T-helper 1 cell treated with Interleukin-12 subunit alpha and Interleukin-12 subunit beta and Interleukin-4 antibody, amounts not matched to agents 30 μg/mL and 1 μg/mL, for 36 hours (primary cell): ENCODE data around the gene POLR3E.

Experiments
- H3K27ac Mint-ChIP-seq: one replicate; pipeline ENCODE4 v1.8.0; 2021; ENCODE audit warnings: mild to moderate bottlenecking, mixed read lengths
- H3K27me3 Mint-ChIP-seq: one replicate; pipeline ENCODE4 v1.8.0; 2021; ENCODE audit warnings: low read depth, mixed read lengths
- H3K36me3 Mint-ChIP-seq: one replicate; pipeline ENCODE4 v1.8.0; 2021; ENCODE audit warnings: low read depth, mixed read lengths
- H3K4me1 Mint-ChIP-seq: one replicate; pipeline ENCODE4 v1.8.0; 2021; ENCODE audit warnings: low read depth, mixed read lengths
- H3K4me3 Mint-ChIP-seq: one replicate; pipeline ENCODE4 v1.8.0; 2021; ENCODE audit warnings: mild to moderate bottlenecking, moderate library complexity, mixed read lengths
- H3K9me3 Mint-ChIP-seq: one replicate; pipeline ENCODE4 v1.8.0; 2021; ENCODE audit warnings: mixed read lengths

Gene POLR3E

GRCh38 chr16:22297114-22297870 is at the start of gene POLR3E:
TSS of gene POLR3E (plus strand) at chr16:22297409. CDS start at chr16:22302969, 5,560 bp downstream.
- Mint-ChIP-seq H3K4me1 (peaks cover 34% of the 10 kb centered on the region), H3K27me3 (no peaks in the 10 kb centered on the region), H3K27ac (peak within 1 kb of the TSS; percentile 97), H3K36me3 (peaks cover 13% of the 10 kb centered on the region), H3K9me3 (no peaks in the 10 kb centered on the region), H3K4me3 (peak within 1 kb of the TSS; percentile 92)

- Mint-ChIP-seq H3K27me3 (no peaks in the 10 kb centered on the region), H3K27ac (no peak overlapping the region), H3K4me3 (no peak overlapping the region), H3K9me3 (peaks cover 4% of the 10 kb centered on the region), H3K4me1 (peaks cover 1% of the 10 kb centered on the region), H3K36me3 (peaks cover 32% of the 10 kb centered on the region)
Measured at GRCh38 chr16:22250522-22250921, 46.7 kb upstream of the POLR3E start.

GRCh38 chr16:22252317-22252716 is 44.9 kb upstream of the POLR3E start:
- Mint-ChIP-seq H3K27ac (no peak overlapping the region), H3K27me3 (no peaks in the 10 kb centered on the region), H3K9me3 (peaks cover 4% of the 10 kb centered on the region), H3K36me3 (peaks cover 37% of the 10 kb centered on the region), H3K4me1 (peaks cover 1% of the 10 kb centered on the region), H3K4me3 (no peak overlapping the region)

GRCh38 chr16:22253272-22253671 is 43.9 kb upstream of the POLR3E start:
- peaks cover 40% of the 10 kb centered on the region for H3K36me3 Mint-ChIP-seq
- no peak overlapping the region for H3K4me3 Mint-ChIP-seq
- H3K27ac Mint-ChIP-seq, result no peak overlapping the region
- H3K9me3 Mint-ChIP-seq, result peaks cover 4% of the 10 kb centered on the region
- no peaks in the 10 kb centered on the region for H3K27me3 Mint-ChIP-seq
- H3K4me1 Mint-ChIP-seq, result peaks cover 1% of the 10 kb centered on the region

- peaks cover 44% of the 10 kb centered on the region for H3K36me3 Mint-ChIP-seq
- H3K4me3 Mint-ChIP-seq, result no peak overlapping the region
- H3K4me1 Mint-ChIP-seq, result peaks cover 1% of the 10 kb centered on the region
- no peak overlapping the region for H3K27ac Mint-ChIP-seq
- no peaks in the 10 kb centered on the region for H3K27me3 Mint-ChIP-seq
- H3K9me3 Mint-ChIP-seq, result peaks cover 4% of the 10 kb centered on the region
Measured at GRCh38 chr16:22255335-22255734, 41.9 kb upstream of the POLR3E start.

GRCh38 chr16:22257440-22257839 is 39.8 kb upstream of the POLR3E start:
- Mint-ChIP-seq H3K4me1 (peaks cover 4% of the 10 kb centered on the region), H3K27ac (no peak overlapping the region), H3K9me3 (peaks cover 4% of the 10 kb centered on the region), H3K4me3 (no peak overlapping the region), H3K36me3 (peaks cover 42% of the 10 kb centered on the region), H3K27me3 (no peaks in the 10 kb centered on the region)

GRCh38 chr16:22260490-22260889 is 36.7 kb upstream of the POLR3E start:
- Mint-ChIP-seq H3K27me3 (no peaks in the 10 kb centered on the region), H3K27ac (no peak overlapping the region), H3K36me3 (peaks cover 33% of the 10 kb centered on the region), H3K4me1 (peaks cover 22% of the 10 kb centered on the region), H3K4me3 (no peak overlapping the region), H3K9me3 (no peaks in the 10 kb centered on the region)

GRCh38 chr16:22262460-22262859 is 34.7 kb upstream of the POLR3E start:
- no peak overlapping the region for H3K27ac Mint-ChIP-seq
- H3K27me3 Mint-ChIP-seq, result no peaks in the 10 kb centered on the region
- peaks cover 33% of the 10 kb centered on the region for H3K36me3 Mint-ChIP-seq
- no peak overlapping the region for H3K4me3 Mint-ChIP-seq
- no peaks in the 10 kb centered on the region for H3K9me3 Mint-ChIP-seq
- peaks cover 22% of the 10 kb centered on the region for H3K4me1 Mint-ChIP-seq

GRCh38 chr16:22264786-22265185 is 32.4 kb upstream of the POLR3E start:
- Mint-ChIP-seq H3K27ac (peak overlapping the region; percentile 32), H3K4me1 (peaks cover 22% of the 10 kb centered on the region)

GRCh38 chr16:22265351-22265750 is 31.9 kb upstream of the POLR3E start:
- H3K4me1 Mint-ChIP-seq, result peaks cover 22% of the 10 kb centered on the region
- no peaks in the 10 kb centered on the region for H3K27me3 Mint-ChIP-seq
- no peak overlapping the region for H3K27ac Mint-ChIP-seq
- H3K4me3 Mint-ChIP-seq, result no peak overlapping the region
- no peaks in the 10 kb centered on the region for H3K9me3 Mint-ChIP-seq
- peaks cover 27% of the 10 kb centered on the region for H3K36me3 Mint-ChIP-seq

More at GRCh38 chr16:22264786-22265185, 32.4 kb upstream of the POLR3E start:
- no peaks in the 10 kb centered on the region for H3K9me3 Mint-ChIP-seq
- peaks cover 27% of the 10 kb centered on the region for H3K36me3 Mint-ChIP-seq
- no peaks in the 10 kb centered on the region for H3K27me3 Mint-ChIP-seq
- no peak overlapping the region for H3K4me3 Mint-ChIP-seq

GRCh38 chr16:22266546-22266945 is 30.7 kb upstream of the POLR3E start:
- H3K27me3 Mint-ChIP-seq, result no peaks in the 10 kb centered on the region
- H3K4me1 Mint-ChIP-seq, result peaks cover 26% of the 10 kb centered on the region
- H3K4me3 Mint-ChIP-seq, result no peak overlapping the region
- H3K36me3 Mint-ChIP-seq, result peaks cover 28% of the 10 kb centered on the region
- H3K27ac Mint-ChIP-seq, result no peak overlapping the region
- H3K9me3 Mint-ChIP-seq, result no peaks in the 10 kb centered on the region

GRCh38 chr16:22267764-22268163 is 29.4 kb upstream of the POLR3E start:
- Mint-ChIP-seq H3K36me3 (peaks cover 36% of the 10 kb centered on the region), H3K4me3 (no peak overlapping the region), H3K27ac (no peak overlapping the region), H3K4me1 (peaks cover 24% of the 10 kb centered on the region), H3K27me3 (no peaks in the 10 kb centered on the region), H3K9me3 (no peaks in the 10 kb centered on the region)

GRCh38 chr16:22270525-22270924 is 26.7 kb upstream of the POLR3E start:
- Mint-ChIP-seq H3K27ac (peak overlapping the region; percentile 62), H3K4me1 (peaks cover 8% of the 10 kb centered on the region), H3K27me3 (no peaks in the 10 kb centered on the region), H3K36me3 (peaks cover 35% of the 10 kb centered on the region), H3K4me3 (no peak overlapping the region), H3K9me3 (no peaks in the 10 kb centered on the region)

- peaks cover 28% of the 10 kb centered on the region for H3K36me3 Mint-ChIP-seq
- no peaks in the 10 kb centered on the region for H3K27me3 Mint-ChIP-seq
- H3K9me3 Mint-ChIP-seq, result no peaks in the 10 kb centered on the region
- H3K4me3 Mint-ChIP-seq, result no peak overlapping the region
- H3K4me1 Mint-ChIP-seq, result peaks cover 8% of the 10 kb centered on the region
- no peak overlapping the region for H3K27ac Mint-ChIP-seq
Measured at GRCh38 chr16:22272870-22273650, 24.1 kb upstream of the POLR3E start.

- Mint-ChIP-seq H3K9me3 (no peaks in the 10 kb centered on the region), H3K4me1 (peaks cover 8% of the 10 kb centered on the region), H3K4me3 (no peak overlapping the region), H3K36me3 (peaks cover 21% of the 10 kb centered on the region), H3K27ac (no peak overlapping the region), H3K27me3 (no peaks in the 10 kb centered on the region)
Measured at GRCh38 chr16:22274916-22275315, 22.3 kb upstream of the POLR3E start.
